Osteoblast (primary cell): Measurements from ENCODE around the gene DR1. TPM values are rescaled to one million over a fixed set of nuclear protein-coding genes. Genes with fewer than 3 reads are reported as not detected.

ENCODE experiments used
- DNase-seq: peaks from one replicate; pipeline ENCODE4 v3.0.0; 2011; ENCODE audit warnings: low spot score, mixed read lengths; ENCODE audit not compliant: insufficient read length; ENCODE audit errors: missing footprints
- H2AFZ ChIP-seq: 2 replicates; pipeline ENCODE4 v1.6.0; 2011; ENCODE audit warnings: mild to moderate bottlenecking, low read length
- H3K27ac ChIP-seq: 2 replicates; pipeline ENCODE4 v1.5.1; 2011; ENCODE audit warnings: mild to moderate bottlenecking, low read depth, low read length, moderate library complexity
- H3K27me3 ChIP-seq: 2 replicates; pipeline ENCODE4 v1.6.0; 2012; ENCODE audit warnings: mild to moderate bottlenecking, control low read depth, inconsistent platforms, low read length, moderate library complexity; ENCODE audit not compliant: insufficient read depth
- H3K36me3 ChIP-seq: 2 replicates; pipeline ENCODE4 v1.5.1; 2011; ENCODE audit warnings: mild to moderate bottlenecking, low read length, control low read depth, moderate library complexity; ENCODE audit not compliant: insufficient read depth
- H3K4me1 ChIP-seq: 2 replicates; pipeline ENCODE4 v1.5.1; 2011; ENCODE audit warnings: mild to moderate bottlenecking, low read length, control low read depth, moderate library complexity; ENCODE audit not compliant: insufficient read depth
- H3K4me2 ChIP-seq: 2 replicates; pipeline ENCODE4 v1.6.0; 2011; ENCODE audit warnings: mild to moderate bottlenecking, low read length; ENCODE audit not compliant: insufficient read depth
- H3K4me3 ChIP-seq: fragments of 200-600 bp; sonication (generic); 3 replicates; pipeline ENCODE4 v1.5.1; 2012; ENCODE audit warnings: mild to moderate bottlenecking, low read length, inconsistent platforms; ENCODE audit not compliant: insufficient read depth
- H3K79me2 ChIP-seq: 2 replicates; pipeline ENCODE4 v1.6.0; 2012; ENCODE audit warnings: mild to moderate bottlenecking, low read length, control low read depth, inconsistent platforms; ENCODE audit not compliant: insufficient read depth
- H3K9me3 ChIP-seq: 2 replicates; pipeline ENCODE4 v1.5.1; 2011; ENCODE audit warnings: low read depth, low read length, control low read depth
- H4K20me1 ChIP-seq: 2 replicates; pipeline ENCODE4 v1.6.0; 2012; ENCODE audit warnings: mild to moderate bottlenecking, low read length, control low read depth; ENCODE audit not compliant: insufficient read depth
- total RNA-seq: library from RNA; depleted of rRNA; stranded (reverse); fragments of >200 nt; gene quantifications from 2 replicates; pipeline ENCODE4 v1.2.3, GENCODE V29; 2012
- TF ChIP-seq, protein P1 (sequence below): IDR thresholded peaks from 2 replicates; pipeline ENCODE4 v1.5.1; 2011; ENCODE audit warnings: mild to moderate bottlenecking, low read depth, low read length, moderate library complexity; ENCODE audit errors: extremely low read depth

The DR1 gene
- total RNA-seq, 1 donor, result 26.8 TPM

DNA sequence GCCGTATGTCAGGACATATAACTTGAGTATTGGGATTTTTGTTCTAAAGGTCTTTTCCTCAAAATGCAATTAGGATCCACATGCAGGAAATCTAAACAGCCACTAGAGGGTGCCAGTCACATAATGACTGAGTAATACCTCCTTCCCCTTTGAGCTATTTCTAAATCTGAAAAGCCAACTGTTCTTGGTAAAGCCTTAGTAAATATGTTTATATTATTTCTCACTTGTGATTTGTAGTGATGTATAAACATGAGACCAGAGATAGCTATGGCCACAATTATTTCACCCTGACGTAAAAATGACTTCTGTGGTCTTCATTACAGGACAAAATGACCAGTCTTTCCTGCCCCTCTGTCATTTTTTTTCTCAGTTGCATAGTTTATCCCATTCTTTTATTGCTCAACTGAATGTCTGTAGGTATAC is 41.0 kb upstream of the DR1 start:
- TF ChIP-seq, protein P1, sequence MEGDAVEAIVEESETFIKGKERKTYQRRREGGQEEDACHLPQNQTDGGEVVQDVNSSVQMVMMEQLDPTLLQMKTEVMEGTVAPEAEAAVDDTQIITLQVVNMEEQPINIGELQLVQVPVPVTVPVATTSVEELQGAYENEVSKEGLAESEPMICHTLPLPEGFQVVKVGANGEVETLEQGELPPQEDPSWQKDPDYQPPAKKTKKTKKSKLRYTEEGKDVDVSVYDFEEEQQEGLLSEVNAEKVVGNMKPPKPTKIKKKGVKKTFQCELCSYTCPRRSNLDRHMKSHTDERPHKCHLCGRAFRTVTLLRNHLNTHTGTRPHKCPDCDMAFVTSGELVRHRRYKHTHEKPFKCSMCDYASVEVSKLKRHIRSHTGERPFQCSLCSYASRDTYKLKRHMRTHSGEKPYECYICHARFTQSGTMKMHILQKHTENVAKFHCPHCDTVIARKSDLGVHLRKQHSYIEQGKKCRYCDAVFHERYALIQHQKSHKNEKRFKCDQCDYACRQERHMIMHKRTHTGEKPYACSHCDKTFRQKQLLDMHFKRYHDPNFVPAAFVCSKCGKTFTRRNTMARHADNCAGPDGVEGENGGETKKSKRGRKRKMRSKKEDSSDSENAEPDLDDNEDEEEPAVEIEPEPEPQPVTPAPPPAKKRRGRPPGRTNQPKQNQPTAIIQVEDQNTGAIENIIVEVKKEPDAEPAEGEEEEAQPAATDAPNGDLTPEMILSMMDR, result peak; percentile 91
- H3K4me2 ChIP-seq, result no peak overlapping the region
- H2AFZ ChIP-seq, result no peak overlapping the region

DNA sequence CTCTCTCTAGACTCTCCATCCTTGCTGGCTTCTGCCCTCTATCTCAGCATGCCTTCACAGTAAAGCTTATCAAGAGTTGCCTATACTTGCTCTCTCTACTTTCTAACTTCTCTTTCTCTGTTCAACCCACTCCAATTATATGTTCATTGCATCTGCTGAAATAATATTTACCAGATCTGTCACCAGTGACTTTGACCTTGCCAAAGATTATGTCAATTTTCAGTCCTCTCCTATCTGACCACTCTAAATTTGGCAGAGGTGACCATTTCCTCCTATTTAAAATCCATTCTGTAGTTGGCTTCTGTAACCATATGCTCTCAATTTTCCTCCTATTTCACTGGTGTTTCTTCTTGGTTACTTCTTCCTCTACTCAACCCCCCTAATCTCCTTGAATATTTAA is 38.8 kb upstream of the DR1 start:
- Histone ChIP-seq H3K27me3 (no peaks in the 10 kb centered on the region), H3K79me2 (no peaks in the 10 kb centered on the region), H3K4me3 (no peak overlapping the region), H4K20me1 (no peaks in the 10 kb centered on the region), H3K36me3 (no peaks in the 10 kb centered on the region), H3K4me1 (no peaks in the 10 kb centered on the region), H2AFZ (no peak overlapping the region), H3K9me3 (no peaks in the 10 kb centered on the region), H3K4me2 (no peak overlapping the region), H3K27ac (no peak overlapping the region)
- DNase-seq, result no peak
- TF ChIP-seq, protein P1, result no peak

More for the DNA sequence above, 41.0 kb upstream of the DR1 start:
- Histone ChIP-seq H3K4me3 (no peak overlapping the region), H4K20me1 (no peaks in the 10 kb centered on the region), H3K79me2 (no peaks in the 10 kb centered on the region), H3K27me3 (no peaks in the 10 kb centered on the region), H3K4me1 (no peaks in the 10 kb centered on the region), H3K9me3 (no peaks in the 10 kb centered on the region), H3K27ac (no peak overlapping the region), H3K36me3 (peaks cover 3% of the 10 kb centered on the region)
- peak; percentile 58 for DNase-seq

DNA sequence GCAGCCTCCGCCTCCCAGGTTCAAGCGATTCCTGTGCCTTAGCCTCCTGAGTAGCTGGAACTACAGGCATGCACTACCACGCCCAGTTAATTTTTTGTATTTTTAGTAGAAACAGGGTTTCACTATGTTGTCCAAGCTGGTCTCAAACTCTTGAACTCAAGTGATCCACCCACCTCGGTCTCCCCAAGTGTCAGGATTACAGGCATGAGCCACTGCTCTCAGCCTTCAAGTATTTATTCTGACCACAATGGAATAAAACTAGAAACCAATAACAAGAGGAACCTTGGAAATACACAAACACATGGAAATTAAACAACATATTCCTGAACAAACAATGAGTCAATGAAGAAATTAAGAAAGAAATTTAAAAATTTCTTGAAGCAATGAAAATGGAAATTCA is 32.7 kb upstream of the DR1 start:
- TF ChIP-seq, protein P1, result no peak
- Histone ChIP-seq H3K9me3 (no peaks in the 10 kb centered on the region), H3K27me3 (no peaks in the 10 kb centered on the region), H3K79me2 (no peaks in the 10 kb centered on the region), H3K4me1 (no peaks in the 10 kb centered on the region), H4K20me1 (no peaks in the 10 kb centered on the region), H3K4me2 (no peak overlapping the region), H2AFZ (no peak overlapping the region), H3K4me3 (no peak overlapping the region), H3K36me3 (no peaks in the 10 kb centered on the region), H3K27ac (no peak overlapping the region)
- no peak for DNase-seq

DNA sequence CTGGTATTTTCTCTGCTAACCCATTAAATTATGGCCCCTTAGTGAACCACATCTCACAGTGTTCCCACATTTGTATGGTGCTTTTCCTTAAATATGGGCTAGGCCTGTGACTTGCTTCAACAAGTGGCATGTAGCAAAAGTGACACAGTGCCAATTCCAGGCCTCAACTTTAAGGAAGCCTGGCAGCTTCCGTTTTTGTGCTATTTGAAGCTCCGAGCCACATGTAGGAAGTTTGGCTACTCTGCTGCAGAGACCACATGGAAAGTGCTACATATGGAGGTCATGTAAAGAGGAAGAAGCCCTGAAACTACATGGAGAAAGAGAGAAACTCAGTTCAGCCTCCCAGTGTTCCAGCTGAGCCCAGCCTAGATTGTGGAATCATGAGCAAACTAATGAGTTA is 28.5 kb upstream of the DR1 start:
- H3K4me2 ChIP-seq, result no peak overlapping the region
- no peaks in the 10 kb centered on the region for H3K9me3 ChIP-seq
- H3K36me3 ChIP-seq, result no peaks in the 10 kb centered on the region
- no peaks in the 10 kb centered on the region for H3K4me1 ChIP-seq
- no peaks in the 10 kb centered on the region for H3K27me3 ChIP-seq
- DNase-seq, result no peak
- no peaks in the 10 kb centered on the region for H4K20me1 ChIP-seq
- no peaks in the 10 kb centered on the region for H3K79me2 ChIP-seq
- TF ChIP-seq, protein P1, result no peak
- no peak overlapping the region for H3K4me3 ChIP-seq
- H3K27ac ChIP-seq, result no peak overlapping the region
- H2AFZ ChIP-seq, result no peak overlapping the region
